SK-N-SH treated with all-trans-retinoic acid at 6 μM for 48 hours (cell line): ENCODE measurements around the gene KRTDAP.

ENCODE experiments used
- ATAC-seq: fragments of 200-7000 bp; cut with Tn5 transposase; 3 replicates; pipeline ENCODE4 v1.9.1; 2020; ENCODE audit warnings: mild to moderate bottlenecking, moderate library complexity
- ARNTL ChIP-seq: fragments of 450-650 bp; formaldehyde crosslinking; IDR thresholded peaks from 2 replicates; pipeline ENCODE4 v1.5.0; 2020; ENCODE audit warnings: low read depth, mild to moderate bottlenecking, moderate library complexity, borderline replicate concordance
- BACH2 ChIP-seq: fragments of 250-450 bp; sonication (Bioruptor Pico); IDR thresholded peaks from 2 replicates; pipeline ENCODE4 v1.9.0; 2021; ENCODE audit warnings: mild to moderate bottlenecking, borderline replicate concordance
- CREB5 ChIP-seq: fragments of 250-450 bp; sonication (Bioruptor Pico); IDR thresholded peaks from 2 replicates; pipeline ENCODE4 v1.5.1; 2020; ENCODE audit warnings: low read depth, mild to moderate bottlenecking, moderate library complexity
- CSDC2 ChIP-seq: fragments of 250-450 bp; sonication (Bioruptor Pico); IDR thresholded peaks from 2 replicates; pipeline ENCODE4 v1.5.0; 2020; ENCODE audit warnings: mild to moderate bottlenecking, moderate library complexity
- ESRRG ChIP-seq: fragments of 250-450 bp; sonication (Bioruptor Pico); IDR thresholded peaks from 2 replicates; pipeline ENCODE4 v1.6.1; 2021; ENCODE audit warnings: mild to moderate bottlenecking
- GLIS3 ChIP-seq: fragments of 250-450 bp; sonication (Bioruptor Pico); IDR thresholded peaks from 2 replicates; pipeline ENCODE4 v1.5.0; 2020; ENCODE audit warnings: mild to moderate bottlenecking, moderate library complexity
- ISL1 ChIP-seq: fragments of 250-450 bp; sonication (Bioruptor Pico); IDR thresholded peaks from 2 replicates; pipeline ENCODE4 v2.1.2; 2022; ENCODE audit warnings: mild to moderate bottlenecking, moderate library complexity
- OSR1 ChIP-seq: fragments of 250-450 bp; sonication (Bioruptor Pico); IDR thresholded peaks from 2 replicates; pipeline ENCODE4 v1.8.0; 2022; ENCODE audit warnings: moderate library complexity, mild to moderate bottlenecking, inconsistent platforms
- PPARA ChIP-seq: fragments of 250-450 bp; sonication (Bioruptor Pico); IDR thresholded peaks from 2 replicates; pipeline ENCODE4 v1.5.0; 2020; ENCODE audit warnings: mild to moderate bottlenecking, borderline replicate concordance
- RARB ChIP-seq: fragments of 250-450 bp; sonication (Bioruptor Pico); IDR thresholded peaks from 2 replicates; pipeline ENCODE4 v1.8.0; 2021; ENCODE audit warnings: mild to moderate bottlenecking, moderate library complexity
- SNAI2 ChIP-seq: fragments of 250-450 bp; sonication (Bioruptor Pico); IDR thresholded peaks from 2 replicates; pipeline ENCODE4 v1.5.0; 2020; ENCODE audit warnings: mild to moderate bottlenecking, moderate library complexity
- TCF4 ChIP-seq: fragments of 250-450 bp; sonication (Bioruptor Pico); IDR thresholded peaks from 2 replicates; pipeline ENCODE4 v1.8.0; 2021; ENCODE audit warnings: mild to moderate bottlenecking, moderate library complexity, borderline replicate concordance
- TOX ChIP-seq: fragments of 250-450 bp; sonication (Bioruptor Pico); IDR thresholded peaks from 2 replicates; pipeline ENCODE4 v1.8.0; 2021; ENCODE audit warnings: mild to moderate bottlenecking, moderate library complexity, borderline replicate concordance
- ZC3H10 ChIP-seq: fragments of 250-450 bp; sonication (Bioruptor Pico); IDR thresholded peaks from 2 replicates; pipeline ENCODE4 v1.5.1; 2021; ENCODE audit warnings: mild to moderate bottlenecking, moderate library complexity
- ZFP3 ChIP-seq: fragments of 250-450 bp; sonication (Bioruptor Pico); IDR thresholded peaks from 2 replicates; pipeline ENCODE4 v1.5.0; 2020; ENCODE audit warnings: mild to moderate bottlenecking, moderate library complexity
- ZFP30 ChIP-seq: fragments of 450-650 bp; formaldehyde crosslinking; IDR thresholded peaks from 2 replicates; pipeline ENCODE4 v1.5.0; 2022; ENCODE audit warnings: mild to moderate bottlenecking, moderate library complexity
- ZNF565 ChIP-seq: fragments of 450-650 bp; formaldehyde crosslinking; conservative IDR thresholded peaks from 2 replicates; pipeline ENCODE4 v1.5.0; 2020; ENCODE audit warnings: low read depth, mild to moderate bottlenecking, moderate library complexity
- ZNF70 ChIP-seq: fragments of 450-650 bp; formaldehyde crosslinking; IDR thresholded peaks from 2 replicates; pipeline ENCODE4 v1.5.0; 2020; ENCODE audit warnings: mild to moderate bottlenecking, moderate library complexity
- ZNF8 ChIP-seq: fragments of 450-650 bp; formaldehyde crosslinking; IDR thresholded peaks from 2 replicates; pipeline ENCODE4 v1.5.0; 2020; ENCODE audit warnings: mild to moderate bottlenecking, moderate library complexity
- TF ChIP-seq, protein P1 (sequence below): fragments of 250-450 bp; sonication (Bioruptor Pico); IDR thresholded peaks from 2 replicates; pipeline ENCODE4 v1.5.1; 2021; ENCODE audit warnings: mild to moderate bottlenecking, moderate library complexity
- TF ChIP-seq, protein P2 (sequence below): fragments of 250-450 bp; sonication (Bioruptor Pico); IDR thresholded peaks from 2 replicates; pipeline ENCODE4 v1.5.0; 2020; ENCODE audit warnings: mild to moderate bottlenecking, moderate library complexity
- TF ChIP-seq, protein P3 (sequence below): fragments of 250-450 bp; sonication (Bioruptor Pico); IDR thresholded peaks from 2 replicates; pipeline ENCODE4 v1.8.0; 2020; ENCODE audit warnings: mild to moderate bottlenecking, moderate library complexity, borderline replicate concordance

The KRTDAP gene

DNA sequence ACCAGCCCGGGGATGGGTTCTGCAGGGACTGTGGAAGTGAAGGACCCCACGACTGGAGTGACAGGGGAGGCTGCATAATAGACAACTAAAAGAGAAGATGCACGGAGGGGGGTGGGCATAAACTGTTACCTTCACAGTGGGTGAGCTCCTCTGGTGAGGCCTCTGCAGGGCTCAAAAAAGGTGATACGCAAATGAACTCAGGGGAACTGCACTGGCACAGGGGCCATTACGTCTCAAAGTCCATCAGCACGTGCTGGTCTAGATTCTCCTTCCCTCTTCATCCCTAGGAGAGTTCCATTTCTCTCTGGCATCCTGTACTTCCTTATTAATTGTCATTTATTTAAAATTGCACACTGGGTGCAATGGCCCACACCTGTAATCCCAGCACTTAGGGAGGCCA, 50.3 kb downstream of the KRTDAP start:
- no peak for ATAC-seq

DNA sequence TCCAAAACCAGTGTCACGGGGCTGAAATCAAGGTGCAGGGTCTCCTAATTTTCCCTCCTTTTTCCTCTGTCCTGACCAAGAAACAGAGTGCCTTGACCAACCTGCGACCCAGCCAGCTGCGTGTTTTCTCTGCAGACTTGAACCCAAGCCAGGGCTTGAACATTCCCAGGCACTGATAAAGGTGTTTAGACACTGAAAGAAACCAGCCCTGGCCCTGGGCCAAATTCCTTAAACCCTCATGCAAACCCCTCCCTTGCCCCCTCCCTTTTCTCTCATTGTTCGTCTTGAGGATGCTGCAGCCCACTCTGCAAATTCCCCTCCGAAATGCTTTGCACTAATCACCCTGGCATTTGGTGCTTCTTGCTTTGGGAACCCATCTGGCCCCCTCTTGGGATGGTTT, 51.7 kb downstream of the KRTDAP start:
- TF ChIP-seq CREB5 (CRISPR knock-in tag): no peak
- TF ChIP-seq BACH2: no peak
- no peak for TF ChIP-seq TCF4 (CRISPR knock-in tag)
- TF ChIP-seq SNAI2 (CRISPR knock-in tag): no peak
- TF ChIP-seq ZC3H10 (CRISPR knock-in tag): no peak
- no peak for TF ChIP-seq ISL1 (CRISPR knock-in tag)
- no peak for TF ChIP-seq ARNTL
- no peak for TF ChIP-seq ZFP3 (CRISPR knock-in tag)
- no peak for TF ChIP-seq CSDC2 (CRISPR knock-in tag)
- TF ChIP-seq RARB: no peak
- TF ChIP-seq, protein P1, sequence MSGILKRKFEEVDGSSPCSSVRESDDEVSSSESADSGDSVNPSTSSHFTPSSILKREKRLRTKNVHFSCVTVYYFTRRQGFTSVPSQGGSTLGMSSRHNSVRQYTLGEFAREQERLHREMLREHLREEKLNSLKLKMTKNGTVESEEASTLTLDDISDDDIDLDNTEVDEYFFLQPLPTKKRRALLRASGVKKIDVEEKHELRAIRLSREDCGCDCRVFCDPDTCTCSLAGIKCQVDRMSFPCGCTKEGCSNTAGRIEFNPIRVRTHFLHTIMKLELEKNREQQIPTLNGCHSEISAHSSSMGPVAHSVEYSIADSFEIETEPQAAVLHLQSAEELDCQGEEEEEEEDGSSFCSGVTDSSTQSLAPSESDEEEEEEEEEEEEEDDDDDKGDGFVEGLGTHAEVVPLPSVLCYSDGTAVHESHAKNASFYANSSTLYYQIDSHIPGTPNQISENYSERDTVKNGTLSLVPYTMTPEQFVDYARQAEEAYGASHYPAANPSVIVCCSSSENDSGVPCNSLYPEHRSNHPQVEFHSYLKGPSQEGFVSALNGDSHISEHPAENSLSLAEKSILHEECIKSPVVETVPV (CRISPR knock-in tag): no peak
- TF ChIP-seq, protein P2, sequence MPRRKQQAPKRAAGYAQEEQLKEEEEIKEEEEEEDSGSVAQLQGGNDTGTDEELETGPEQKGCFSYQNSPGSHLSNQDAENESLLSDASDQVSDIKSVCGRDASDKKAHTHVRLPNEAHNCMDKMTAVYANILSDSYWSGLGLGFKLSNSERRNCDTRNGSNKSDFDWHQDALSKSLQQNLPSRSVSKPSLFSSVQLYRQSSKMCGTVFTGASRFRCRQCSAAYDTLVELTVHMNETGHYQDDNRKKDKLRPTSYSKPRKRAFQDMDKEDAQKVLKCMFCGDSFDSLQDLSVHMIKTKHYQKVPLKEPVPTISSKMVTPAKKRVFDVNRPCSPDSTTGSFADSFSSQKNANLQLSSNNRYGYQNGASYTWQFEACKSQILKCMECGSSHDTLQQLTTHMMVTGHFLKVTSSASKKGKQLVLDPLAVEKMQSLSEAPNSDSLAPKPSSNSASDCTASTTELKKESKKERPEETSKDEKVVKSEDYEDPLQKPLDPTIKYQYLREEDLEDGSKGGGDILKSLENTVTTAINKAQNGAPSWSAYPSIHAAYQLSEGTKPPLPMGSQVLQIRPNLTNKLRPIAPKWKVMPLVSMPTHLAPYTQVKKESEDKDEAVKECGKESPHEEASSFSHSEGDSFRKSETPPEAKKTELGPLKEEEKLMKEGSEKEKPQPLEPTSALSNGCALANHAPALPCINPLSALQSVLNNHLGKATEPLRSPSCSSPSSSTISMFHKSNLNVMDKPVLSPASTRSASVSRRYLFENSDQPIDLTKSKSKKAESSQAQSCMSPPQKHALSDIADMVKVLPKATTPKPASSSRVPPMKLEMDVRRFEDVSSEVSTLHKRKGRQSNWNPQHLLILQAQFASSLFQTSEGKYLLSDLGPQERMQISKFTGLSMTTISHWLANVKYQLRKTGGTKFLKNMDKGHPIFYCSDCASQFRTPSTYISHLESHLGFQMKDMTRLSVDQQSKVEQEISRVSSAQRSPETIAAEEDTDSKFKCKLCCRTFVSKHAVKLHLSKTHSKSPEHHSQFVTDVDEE: no peak
- TF ChIP-seq TOX (CRISPR knock-in tag): no peak
- TF ChIP-seq, protein P3, sequence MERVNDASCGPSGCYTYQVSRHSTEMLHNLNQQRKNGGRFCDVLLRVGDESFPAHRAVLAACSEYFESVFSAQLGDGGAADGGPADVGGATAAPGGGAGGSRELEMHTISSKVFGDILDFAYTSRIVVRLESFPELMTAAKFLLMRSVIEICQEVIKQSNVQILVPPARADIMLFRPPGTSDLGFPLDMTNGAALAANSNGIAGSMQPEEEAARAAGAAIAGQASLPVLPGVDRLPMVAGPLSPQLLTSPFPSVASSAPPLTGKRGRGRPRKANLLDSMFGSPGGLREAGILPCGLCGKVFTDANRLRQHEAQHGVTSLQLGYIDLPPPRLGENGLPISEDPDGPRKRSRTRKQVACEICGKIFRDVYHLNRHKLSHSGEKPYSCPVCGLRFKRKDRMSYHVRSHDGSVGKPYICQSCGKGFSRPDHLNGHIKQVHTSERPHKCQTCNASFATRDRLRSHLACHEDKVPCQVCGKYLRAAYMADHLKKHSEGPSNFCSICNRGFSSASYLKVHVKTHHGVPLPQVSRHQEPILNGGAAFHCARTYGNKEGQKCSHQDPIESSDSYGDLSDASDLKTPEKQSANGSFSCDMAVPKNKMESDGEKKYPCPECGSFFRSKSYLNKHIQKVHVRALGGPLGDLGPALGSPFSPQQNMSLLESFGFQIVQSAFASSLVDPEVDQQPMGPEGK: no peak
- no peak for ATAC-seq

More for the DNA sequence above, 50.3 kb downstream of the KRTDAP start:
- TF ChIP-seq ZNF8 (CRISPR knock-in tag) (no peak), ZNF565 (CRISPR knock-in tag) (no peak)

GRCh38 chr19:35438096-35438495, 52.2 kb downstream of the KRTDAP start:
- TF ChIP-seq ZFP3 (CRISPR knock-in tag): no peak
- no peak for TF ChIP-seq ISL1 (CRISPR knock-in tag)
- no peak for TF ChIP-seq ARNTL
- TF ChIP-seq, protein P1 (CRISPR knock-in tag): no peak
- TF ChIP-seq PPARA (CRISPR knock-in tag): no peak
- TF ChIP-seq ZNF70 (CRISPR knock-in tag): no peak
- no peak for TF ChIP-seq ESRRG
- TF ChIP-seq, protein P2: no peak
- no peak for TF ChIP-seq BACH2
- no peak for TF ChIP-seq OSR1
- no peak for TF ChIP-seq ZFP30 (CRISPR knock-in tag)
- no peak for TF ChIP-seq RARB
- TF ChIP-seq GLIS3 (CRISPR knock-in tag): no peak
- ATAC-seq: no peak
